ENCODE results near the gene CNGA1.

CNGA1 gene

GRCh38 chr4:48031802-48032525, 15.5 kb upstream of the CNGA1 start:
- no peak for TF ChIP-seq CTCF (IDR thresholded peaks at IDR 0.05; ENCODE audit: low read depth, low read length)
- no peak overlapping the region for H3K4me3 ChIP-seq (ENCODE audit: low read depth, low read length)

GRCh38 chr4:48030470-48030869, 14.0 kb upstream of the CNGA1 start:
- H3K4me3 ChIP-seq (ENCODE audit: low read depth, low read length), result no peak overlapping the region
- TF ChIP-seq CTCF (IDR thresholded peaks at IDR 0.05; ENCODE audit: low read depth, low read length), result no peak

- no peak for TF ChIP-seq CTCF (IDR thresholded peaks at IDR 0.05; ENCODE audit: low read depth, low read length)
Observed at GRCh38 chr4:48028696-48029095, 12.2 kb upstream of the CNGA1 start.

GRCh38 chr4:48027653-48028052, 11.2 kb upstream of the CNGA1 start:
- no peak overlapping the region for H3K4me3 ChIP-seq (ENCODE audit: low read depth, low read length)
- TF ChIP-seq CTCF (IDR thresholded peaks at IDR 0.05; ENCODE audit: low read depth, low read length), result no peak

More at GRCh38 chr4:48028696-48029095, 12.2 kb upstream of the CNGA1 start:
- H3K4me3 ChIP-seq (ENCODE audit: low read depth, low read length), result no peak overlapping the region

- TF ChIP-seq CTCF (IDR thresholded peaks at IDR 0.05; ENCODE audit: low read depth, low read length), result no peak
- no peak overlapping the region for H3K4me3 ChIP-seq (ENCODE audit: low read depth, low read length)
Observed at GRCh38 chr4:48025005-48025404, 8.5 kb upstream of the CNGA1 start.

GRCh38 chr4:48024522-48024921, 8.0 kb upstream of the CNGA1 start:
- no peak overlapping the region for H3K4me3 ChIP-seq (ENCODE audit: low read depth, low read length)
- no peak for TF ChIP-seq CTCF (IDR thresholded peaks at IDR 0.05; ENCODE audit: low read depth, low read length)

- no peak overlapping the region for H3K4me3 ChIP-seq (ENCODE audit: low read depth, low read length)
- no peak for TF ChIP-seq CTCF (IDR thresholded peaks at IDR 0.05; ENCODE audit: low read depth, low read length)
Observed at GRCh38 chr4:48022192-48022799, 5.8 kb upstream of the CNGA1 start.

Measured in WI38 (cell line).